ENCODE measurements around the gene PRRG3.

The PRRG3 gene

DNA sequence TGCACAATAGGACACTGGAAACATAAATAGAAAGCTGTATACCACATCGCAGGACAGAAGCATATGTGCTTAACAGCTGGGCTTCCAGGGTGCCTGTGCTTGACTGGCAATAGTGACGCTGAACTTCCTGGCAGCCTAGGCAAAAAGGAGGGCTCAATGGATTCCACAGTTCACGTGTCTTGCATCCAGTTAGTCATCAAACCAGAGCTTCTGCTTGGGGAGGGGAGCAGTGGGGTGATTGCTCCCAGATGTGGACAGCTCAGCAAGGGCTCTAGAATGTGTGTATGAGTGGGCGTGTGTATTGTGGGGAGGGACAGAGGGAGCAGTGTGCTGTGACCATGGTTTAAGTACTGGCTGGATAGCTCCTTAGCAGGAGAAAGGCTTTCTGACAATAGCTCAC is 2.3 kb downstream of the PRRG3 start:
- no peak overlapping the region for H3K4me3 Mint-ChIP-seq
- no peak overlapping the region for H3K27ac Mint-ChIP-seq
- H3K36me3 Mint-ChIP-seq (ENCODE audit: low read depth) = no peaks in the 10 kb centered on the region
- peaks cover 35% of the 10 kb centered on the region for H3K27me3 Mint-ChIP-seq (ENCODE audit: low read depth, poor library complexity)
- DNase-seq = no peak
- TF ChIP-seq, protein P1, sequence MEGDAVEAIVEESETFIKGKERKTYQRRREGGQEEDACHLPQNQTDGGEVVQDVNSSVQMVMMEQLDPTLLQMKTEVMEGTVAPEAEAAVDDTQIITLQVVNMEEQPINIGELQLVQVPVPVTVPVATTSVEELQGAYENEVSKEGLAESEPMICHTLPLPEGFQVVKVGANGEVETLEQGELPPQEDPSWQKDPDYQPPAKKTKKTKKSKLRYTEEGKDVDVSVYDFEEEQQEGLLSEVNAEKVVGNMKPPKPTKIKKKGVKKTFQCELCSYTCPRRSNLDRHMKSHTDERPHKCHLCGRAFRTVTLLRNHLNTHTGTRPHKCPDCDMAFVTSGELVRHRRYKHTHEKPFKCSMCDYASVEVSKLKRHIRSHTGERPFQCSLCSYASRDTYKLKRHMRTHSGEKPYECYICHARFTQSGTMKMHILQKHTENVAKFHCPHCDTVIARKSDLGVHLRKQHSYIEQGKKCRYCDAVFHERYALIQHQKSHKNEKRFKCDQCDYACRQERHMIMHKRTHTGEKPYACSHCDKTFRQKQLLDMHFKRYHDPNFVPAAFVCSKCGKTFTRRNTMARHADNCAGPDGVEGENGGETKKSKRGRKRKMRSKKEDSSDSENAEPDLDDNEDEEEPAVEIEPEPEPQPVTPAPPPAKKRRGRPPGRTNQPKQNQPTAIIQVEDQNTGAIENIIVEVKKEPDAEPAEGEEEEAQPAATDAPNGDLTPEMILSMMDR (IDR thresholded peaks at IDR 0.05) = no peak
- peaks cover 52% of the 10 kb centered on the region for H3K9me3 Mint-ChIP-seq
- H3K4me1 Mint-ChIP-seq = peaks cover 16% of the 10 kb centered on the region

DNA sequence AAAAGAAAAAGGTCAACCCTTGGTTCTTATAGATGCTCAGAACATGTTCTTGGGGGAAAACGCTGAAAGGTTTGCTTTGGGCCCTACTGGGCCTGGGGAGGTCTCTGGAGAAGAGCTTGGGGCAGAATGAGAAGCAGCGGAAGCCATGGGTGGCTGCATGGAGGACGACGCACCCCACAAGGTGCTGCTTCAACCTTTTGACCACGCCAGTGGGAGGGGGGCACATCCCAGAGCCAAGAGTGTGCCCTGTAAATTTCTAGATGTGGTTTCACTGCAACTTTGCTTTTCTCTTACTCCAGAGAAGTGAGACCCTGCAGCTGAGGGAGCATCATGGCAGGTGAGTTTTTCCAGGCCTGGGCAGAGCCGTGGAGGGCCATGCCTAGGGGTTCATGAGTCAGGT is 3.2 kb downstream of the PRRG3 start:
- Mint-ChIP-seq H3K9me3 (peaks cover 54% of the 10 kb centered on the region), H3K27me3 (ENCODE audit: low read depth, poor library complexity) (peaks cover 32% of the 10 kb centered on the region), H3K4me3 (no peak overlapping the region), H3K27ac (no peak overlapping the region), H3K4me1 (peaks cover 16% of the 10 kb centered on the region), H3K36me3 (ENCODE audit: low read depth) (no peaks in the 10 kb centered on the region)
- TF ChIP-seq, protein P1 (IDR thresholded peaks at IDR 0.05) = no peak
- DNase-seq = no peak

DNA sequence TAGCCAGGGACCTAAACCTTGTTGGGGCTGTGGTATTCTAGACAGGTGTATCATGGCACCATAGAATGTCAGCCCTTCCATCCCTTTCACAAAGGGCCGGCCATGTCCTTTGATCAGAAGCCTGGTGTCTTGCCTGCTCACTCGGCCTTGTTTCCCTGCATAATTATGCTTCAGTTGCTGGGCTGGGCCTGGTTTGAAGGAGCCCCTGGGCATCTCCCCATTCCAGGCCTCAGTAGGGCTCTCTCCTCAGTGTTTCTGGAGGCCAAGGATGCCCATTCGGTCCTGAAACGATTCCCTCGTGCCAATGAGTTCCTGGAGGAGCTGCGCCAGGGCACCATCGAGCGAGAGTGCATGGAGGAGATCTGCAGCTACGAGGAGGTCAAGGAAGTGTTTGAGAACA is 4.5 kb downstream of the PRRG3 start:
- TF ChIP-seq, protein P1 (IDR thresholded peaks at IDR 0.05) = no peak
- Mint-ChIP-seq H3K36me3 (ENCODE audit: low read depth) (no peaks in the 10 kb centered on the region), H3K9me3 (peaks cover 56% of the 10 kb centered on the region), H3K27me3 (ENCODE audit: low read depth, poor library complexity) (peaks cover 23% of the 10 kb centered on the region), H3K4me3 (no peak overlapping the region), H3K27ac (no peak overlapping the region), H3K4me1 (peaks cover 21% of the 10 kb centered on the region)
- no peak for DNase-seq

DNA sequence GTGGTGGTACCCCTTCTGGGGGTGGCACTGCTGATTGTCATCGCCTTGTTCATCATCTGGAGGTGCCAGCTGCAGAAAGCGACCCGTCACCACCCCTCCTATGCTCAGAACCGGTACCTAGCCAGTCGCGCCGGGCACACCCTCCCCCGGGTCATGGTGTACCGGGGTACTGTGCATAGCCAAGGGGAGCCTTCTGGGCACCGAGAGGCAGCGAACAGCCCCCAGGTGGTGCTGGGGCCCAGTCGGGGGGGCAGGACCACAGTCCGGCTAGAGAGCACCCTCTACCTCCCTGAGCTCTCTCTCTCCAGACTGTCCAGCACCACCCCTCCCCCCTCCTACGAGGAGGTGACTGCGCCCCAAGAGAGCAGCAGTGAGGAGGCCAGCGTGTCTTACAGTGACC is 5.3 kb downstream of the PRRG3 start:
- H3K4me1 Mint-ChIP-seq = peaks cover 18% of the 10 kb centered on the region

DNA sequence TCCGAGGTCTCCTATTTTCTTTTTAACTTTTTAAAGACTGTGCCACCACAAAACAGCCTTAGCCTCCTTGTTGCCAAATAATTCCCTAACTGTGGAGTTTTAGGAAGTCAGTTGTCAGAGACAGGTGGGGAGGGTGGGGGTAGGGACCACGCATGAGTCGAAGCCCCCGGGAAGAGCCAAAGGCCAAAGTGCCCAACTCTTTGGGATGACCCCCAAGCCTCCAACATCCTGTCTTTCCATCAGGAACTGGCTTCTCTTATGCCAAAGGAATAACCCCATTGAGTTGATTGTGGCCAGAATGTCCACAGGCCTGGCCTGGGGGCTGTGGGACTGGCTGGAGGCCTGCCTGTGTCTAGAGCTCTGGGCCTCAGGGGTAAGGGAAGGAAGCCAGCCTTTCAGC is 5.8 kb downstream of the PRRG3 start:
- Mint-ChIP-seq H3K4me1 (peaks cover 14% of the 10 kb centered on the region), H3K36me3 (ENCODE audit: low read depth) (no peaks in the 10 kb centered on the region), H3K4me3 (no peak overlapping the region), H3K9me3 (peaks cover 63% of the 10 kb centered on the region), H3K27me3 (ENCODE audit: low read depth, poor library complexity) (peaks cover 18% of the 10 kb centered on the region), H3K27ac (no peak overlapping the region)
- TF ChIP-seq, protein P1 (IDR thresholded peaks at IDR 0.05) = no peak
- no peak for DNase-seq

More for the DNA sequence above, 5.3 kb downstream of the PRRG3 start:
- Mint-ChIP-seq H3K27me3 (ENCODE audit: low read depth, poor library complexity) (peaks cover 23% of the 10 kb centered on the region), H3K36me3 (ENCODE audit: low read depth) (no peaks in the 10 kb centered on the region), H3K27ac (no peak overlapping the region), H3K9me3 (peaks cover 63% of the 10 kb centered on the region), H3K4me3 (no peak overlapping the region)
- DNase-seq = no peak
- TF ChIP-seq, protein P1 (IDR thresholded peaks at IDR 0.05) = no peak

DNA sequence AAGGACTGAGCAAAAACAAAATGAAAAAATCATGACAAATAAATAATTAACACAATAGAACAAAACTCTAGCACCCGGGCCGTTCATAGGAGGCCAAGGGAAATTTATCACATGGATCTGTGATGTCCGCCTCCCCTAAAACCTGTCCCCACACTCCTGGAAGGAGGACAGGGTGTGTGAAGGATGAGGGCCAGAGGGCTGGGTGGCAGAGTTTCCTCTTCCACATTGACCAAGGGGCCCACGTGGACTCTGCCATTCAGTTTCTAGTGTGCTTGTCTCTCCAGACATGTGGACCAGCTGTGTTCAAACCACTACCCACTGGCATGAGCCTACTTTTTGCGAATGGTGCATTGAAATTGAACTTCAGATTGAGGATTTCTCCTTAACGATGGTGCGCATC is 6.3 kb downstream of the PRRG3 start:
- peaks cover 59% of the 10 kb centered on the region for H3K9me3 Mint-ChIP-seq
- peaks cover 11% of the 10 kb centered on the region for H3K4me1 Mint-ChIP-seq
- TF ChIP-seq, protein P1 (IDR thresholded peaks at IDR 0.05) = no peak
- H3K4me3 Mint-ChIP-seq = no peak overlapping the region
- no peaks in the 10 kb centered on the region for H3K36me3 Mint-ChIP-seq (ENCODE audit: low read depth)
- H3K27me3 Mint-ChIP-seq (ENCODE audit: low read depth, poor library complexity) = peaks cover 13% of the 10 kb centered on the region
- no peak overlapping the region for H3K27ac Mint-ChIP-seq
- DNase-seq = no peak

Data from nephron progenitor cell (in vitro differentiated cells).